Astrocyte (in vitro differentiated cells and primary cell): ENCODE results near the gene ZNF277.

Experiments
- EZH2 ChIP-seq: IDR thresholded peaks from 2 replicates; pipeline ENCODE4 v1.6.1; 2012; ENCODE audit warnings: mild to moderate bottlenecking, low read length, inconsistent platforms; ENCODE audit not compliant: insufficient read depth
- TF ChIP-seq, protein P1 (sequence below): IDR thresholded peaks from 2 replicates; pipeline ENCODE4 v1.5.1; 2011; ENCODE audit warnings: low read depth, mild to moderate bottlenecking, inconsistent platforms, low read length, moderate library complexity; ENCODE audit not compliant: insufficient read depth

DNA sequence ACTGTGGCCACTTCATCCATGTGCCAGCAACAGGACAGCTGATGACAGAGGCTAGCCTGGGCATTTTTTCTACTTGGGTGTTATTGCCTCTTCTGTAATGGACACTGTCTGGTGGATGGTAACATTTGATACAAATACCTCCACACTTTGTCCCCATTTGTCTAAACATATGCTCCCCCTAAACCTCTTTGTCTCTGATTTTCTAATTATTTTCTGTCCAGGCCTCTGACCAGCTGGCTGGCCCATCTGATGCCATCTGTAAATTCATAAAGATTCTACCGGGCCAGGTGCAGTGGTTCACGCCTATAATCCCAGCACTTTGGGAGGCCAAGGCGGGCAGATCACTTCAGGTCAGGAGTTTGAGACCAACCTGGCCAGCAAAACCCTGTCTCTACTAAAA, 159.1 kb downstream of the ZNF277 start:
- TF ChIP-seq, protein P1, sequence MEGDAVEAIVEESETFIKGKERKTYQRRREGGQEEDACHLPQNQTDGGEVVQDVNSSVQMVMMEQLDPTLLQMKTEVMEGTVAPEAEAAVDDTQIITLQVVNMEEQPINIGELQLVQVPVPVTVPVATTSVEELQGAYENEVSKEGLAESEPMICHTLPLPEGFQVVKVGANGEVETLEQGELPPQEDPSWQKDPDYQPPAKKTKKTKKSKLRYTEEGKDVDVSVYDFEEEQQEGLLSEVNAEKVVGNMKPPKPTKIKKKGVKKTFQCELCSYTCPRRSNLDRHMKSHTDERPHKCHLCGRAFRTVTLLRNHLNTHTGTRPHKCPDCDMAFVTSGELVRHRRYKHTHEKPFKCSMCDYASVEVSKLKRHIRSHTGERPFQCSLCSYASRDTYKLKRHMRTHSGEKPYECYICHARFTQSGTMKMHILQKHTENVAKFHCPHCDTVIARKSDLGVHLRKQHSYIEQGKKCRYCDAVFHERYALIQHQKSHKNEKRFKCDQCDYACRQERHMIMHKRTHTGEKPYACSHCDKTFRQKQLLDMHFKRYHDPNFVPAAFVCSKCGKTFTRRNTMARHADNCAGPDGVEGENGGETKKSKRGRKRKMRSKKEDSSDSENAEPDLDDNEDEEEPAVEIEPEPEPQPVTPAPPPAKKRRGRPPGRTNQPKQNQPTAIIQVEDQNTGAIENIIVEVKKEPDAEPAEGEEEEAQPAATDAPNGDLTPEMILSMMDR = no peak
- TF ChIP-seq EZH2 = no peak
